IPS-20b (cell line): ENCODE measurements around the gene ZKSCAN3.
"Not testable (repeated sequence)": the region's sequence is repeated elsewhere in the genome, so short reads cannot be mapped to it uniquely, and the experiment has no call there.

Source experiments
- H3K27ac ChIP-seq: one replicate; pipeline ENCODE4 v1.5.1; 2013; ENCODE audit warnings: low read length
- H3K27me3 ChIP-seq: 2 replicates; pipeline ENCODE4 v1.6.1; 2013; ENCODE audit warnings: mild to moderate bottlenecking, low read length, inconsistent platforms; ENCODE audit not compliant: insufficient read depth
- H3K36me3 ChIP-seq: 2 replicates; pipeline ENCODE4 v1.6.1; 2013; ENCODE audit warnings: low read depth, mild to moderate bottlenecking, inconsistent platforms, low read length, moderate library complexity; ENCODE audit not compliant: insufficient read depth
- H3K4me1 ChIP-seq: 2 replicates; pipeline ENCODE4 v1.6.1; 2013; ENCODE audit warnings: mild to moderate bottlenecking, control low read depth, inconsistent platforms, low read length, moderate library complexity; ENCODE audit not compliant: insufficient read depth
- H3K4me3 ChIP-seq: 2 replicates; pipeline ENCODE4 v1.5.1; 2013; ENCODE audit warnings: mild to moderate bottlenecking, low read length, inconsistent platforms
- H3K9ac ChIP-seq: 2 replicates; pipeline ENCODE4 v1.6.1; 2013; ENCODE audit warnings: low read depth, mild to moderate bottlenecking, inconsistent platforms, low read length, moderate library complexity
- H3K9me3 ChIP-seq: 2 replicates; pipeline ENCODE4 v1.6.1; 2013; ENCODE audit warnings: mild to moderate bottlenecking, low read depth, low read length, inconsistent platforms; ENCODE audit not compliant: insufficient read depth

Gene ZKSCAN3

GRCh38 chr6:28359562-28359961, 9.8 kb downstream of the ZKSCAN3 start:
- not testable (repeated sequence) for H3K4me1 ChIP-seq, H3K9ac ChIP-seq, H3K4me3 ChIP-seq, H3K27ac ChIP-seq, H3K9me3 ChIP-seq, H3K27me3 ChIP-seq
- H3K36me3 ChIP-seq: peaks cover 35% of the 10 kb centered on the region

GRCh38 chr6:28360961-28361360, 11.2 kb downstream of the ZKSCAN3 start:
- Histone ChIP-seq H3K9ac (no peak overlapping the region), H3K4me1 (peaks cover 5% of the 10 kb centered on the region; the same call in 1 of the 2 replicates), H3K27ac (no peak overlapping the region), H3K36me3 (peaks cover 45% of the 10 kb centered on the region), H3K4me3 (no peak overlapping the region), H3K27me3 (no peaks in the 10 kb centered on the region), H3K9me3 (no peaks in the 10 kb centered on the region; the same call in 1 of the 2 replicates)

- not testable (repeated sequence) for H3K9me3 ChIP-seq, H3K27ac ChIP-seq, H3K4me3 ChIP-seq, H3K4me1 ChIP-seq, H3K9ac ChIP-seq, H3K27me3 ChIP-seq
- H3K36me3 ChIP-seq: peaks cover 45% of the 10 kb centered on the region
Measured at GRCh38 chr6:28365590-28365989, 15.8 kb downstream of the ZKSCAN3 start.

GRCh38 chr6:28368522-28368921, 18.8 kb downstream of the ZKSCAN3 start:
- H3K27me3 ChIP-seq: no peaks in the 10 kb centered on the region
- no peak overlapping the region for H3K9ac ChIP-seq
- peaks cover 26% of the 10 kb centered on the region for H3K36me3 ChIP-seq
- no peak overlapping the region for H3K27ac ChIP-seq
- no peak overlapping the region for H3K4me3 ChIP-seq
- H3K9me3 ChIP-seq: no peaks in the 10 kb centered on the region
- H3K4me1 ChIP-seq: no peaks in the 10 kb centered on the region

GRCh38 chr6:28369463-28369862, 19.7 kb downstream of the ZKSCAN3 start:
- no peaks in the 10 kb centered on the region for H3K27me3 ChIP-seq
- H3K36me3 ChIP-seq: peaks cover 17% of the 10 kb centered on the region
- H3K9me3 ChIP-seq: no peaks in the 10 kb centered on the region
- no peak overlapping the region for H3K9ac ChIP-seq
- no peak overlapping the region for H3K27ac ChIP-seq
- H3K4me3 ChIP-seq: no peak overlapping the region
- no peaks in the 10 kb centered on the region for H3K4me1 ChIP-seq

- Histone ChIP-seq H3K9ac (no peak overlapping the region), H3K36me3 (peaks cover 11% of the 10 kb centered on the region), H3K27me3 (no peaks in the 10 kb centered on the region), H3K4me1 (no peaks in the 10 kb centered on the region), H3K27ac (no peak overlapping the region), H3K4me3 (no peak overlapping the region), H3K9me3 (no peaks in the 10 kb centered on the region)
Measured at GRCh38 chr6:28370440-28370839, 20.7 kb downstream of the ZKSCAN3 start.

- Histone ChIP-seq H3K4me1 (no peaks in the 10 kb centered on the region; the same call in 1 of the 2 replicates), H3K36me3 (peaks cover 3% of the 10 kb centered on the region; the same call in 1 of the 2 replicates), H3K4me3 (no peak overlapping the region), H3K9ac (no peak overlapping the region), H3K27ac (no peak overlapping the region), H3K9me3 (no peaks in the 10 kb centered on the region), H3K27me3 (no peaks in the 10 kb centered on the region)
Measured at GRCh38 chr6:28371280-28371679, 21.5 kb downstream of the ZKSCAN3 start.

GRCh38 chr6:28371706-28372451, 22.1 kb downstream of the ZKSCAN3 start:
- H3K4me3 ChIP-seq: no peak overlapping the region
- H3K27me3 ChIP-seq: no peaks in the 10 kb centered on the region
- no peak overlapping the region for H3K9ac ChIP-seq
- peaks cover 3% of the 10 kb centered on the region; the same call in 1 of the 2 replicates for H3K36me3 ChIP-seq
- no peak overlapping the region for H3K27ac ChIP-seq
- no peaks in the 10 kb centered on the region; the same call in 1 of the 2 replicates for H3K4me1 ChIP-seq
- H3K9me3 ChIP-seq: no peaks in the 10 kb centered on the region

GRCh38 chr6:28373925-28374324, 24.2 kb downstream of the ZKSCAN3 start:
- Histone ChIP-seq H3K9me3 (peaks cover 3% of the 10 kb centered on the region; the same call in 1 of the 2 replicates), H3K27ac (no peak overlapping the region), H3K9ac (no peak overlapping the region), H3K4me1 (no peaks in the 10 kb centered on the region; the same call in 1 of the 2 replicates), H3K4me3 (no peak overlapping the region), H3K27me3 (no peaks in the 10 kb centered on the region), H3K36me3 (peaks cover 13% of the 10 kb centered on the region; the same call in 1 of the 2 replicates)

- Histone ChIP-seq H3K9ac (no peak overlapping the region), H3K36me3 (peaks cover 48% of the 10 kb centered on the region), H3K4me3 (no peak overlapping the region), H3K9me3 (peaks cover 3% of the 10 kb centered on the region; the same call in 1 of the 2 replicates), H3K4me1 (no peaks in the 10 kb centered on the region; the same call in none of the 2 replicates), H3K27me3 (no peaks in the 10 kb centered on the region), H3K27ac (no peak overlapping the region)
Measured at GRCh38 chr6:28377879-28378278, 28.1 kb downstream of the ZKSCAN3 start.

GRCh38 chr6:28378644-28379043, 28.9 kb downstream of the ZKSCAN3 start:
- Histone ChIP-seq H3K36me3 (peaks cover 48% of the 10 kb centered on the region), H3K4me3 (no peak overlapping the region), H3K9me3 (peaks cover 3% of the 10 kb centered on the region; the same call in 1 of the 2 replicates), H3K27me3 (no peaks in the 10 kb centered on the region), H3K4me1 (peaks cover under 1% of the 10 kb centered on the region), H3K9ac (no peak overlapping the region), H3K27ac (no peak overlapping the region)

GRCh38 chr6:28380381-28380780, 30.6 kb downstream of the ZKSCAN3 start:
- Histone ChIP-seq H3K4me1 (peaks cover 8% of the 10 kb centered on the region), H3K4me3 (no peak overlapping the region), H3K36me3 (peaks cover 55% of the 10 kb centered on the region), H3K27ac (no peak overlapping the region), H3K27me3 (no peaks in the 10 kb centered on the region), H3K9ac (no peak overlapping the region), H3K9me3 (peaks cover 3% of the 10 kb centered on the region; the same call in 1 of the 2 replicates)
